Transverse colon (tissue), 4 donors: ENCODE data around the gene SLC38A1. TPM values are rescaled to one million over a fixed set of nuclear protein-coding genes. Genes with fewer than 3 reads are reported as not detected.
A peak's percentile ranks its signal among the peaks of the same experiment; 100 is the strongest.

ENCODE experiments used
- DNase-seq: peaks from one replicate; pipeline ENCODE4 v3.0.0-alpha.2; 2019
- H3K27ac ChIP-seq, 4 donors: fragments of 200-600 bp; sonication (generic); 2 replicates each; pipeline ENCODE4 v1.5.1; 2016 to 2018; ENCODE audit warnings: inconsistent platforms in 4 of 4
- H3K27me3 ChIP-seq: fragments of 200-600 bp; sonication (generic); 2 replicates; pipeline ENCODE4 v1.5.1; 2017; ENCODE audit warnings: inconsistent platforms
- H3K36me3 ChIP-seq, 4 donors: fragments of 200-600 bp; sonication (generic); 2 replicates each; pipeline ENCODE4 v1.5.1; 2017 to 2019; ENCODE audit warnings: inconsistent platforms in 4 of 4
- H3K4me1 ChIP-seq, 4 donors: fragments of 200-600 bp; sonication (generic); 2 replicates each; pipeline ENCODE4 v1.5.1; 2017 to 2020; ENCODE audit warnings: inconsistent platforms in 4 of 4
- H3K4me3 ChIP-seq, 4 donors: fragments of 200-600 bp; sonication (generic); 1 replicate in 1 of 4; 2 replicates in 3 of 4; pipeline versions ENCODE4 v1.5.1 to v1.6.1; 2017 to 2019; ENCODE audit warnings: inconsistent platforms in 4 of 4
- H3K9me3 ChIP-seq, 2 donors: fragments of 200-600 bp; sonication (generic); 2 replicates each; pipeline ENCODE4 v1.5.1; 2017 to 2019; ENCODE audit warnings: inconsistent platforms in 2 of 2
- EP300 ChIP-seq: sonication (generic); formaldehyde crosslinking; IDR thresholded peaks from one replicate; pipeline ENCODE4 v1.6.1; 2017; ENCODE audit warnings: antibody characterized with exemption, low read depth
- POLR2A ChIP-seq: fragments of 450-650 bp; IDR thresholded peaks from one replicate; pipeline ENCODE4 v1.6.1; 2016; ENCODE audit warnings: antibody characterized with exemption, mild to moderate bottlenecking, moderate library complexity
- POLR2AphosphoS5 ChIP-seq, 3 donors: sonication (generic); formaldehyde crosslinking; IDR thresholded peaks; one replicate each; pipeline ENCODE4 v1.6.1; 2016; ENCODE audit warnings: antibody characterized with exemption in 3 of 3
- WGBS, 2 donors: methylation state at CpG; one replicate each; pipeline ENCODE4 v1.1.5; 2018; ENCODE audit warnings: low coverage in 1 of 2; 5-methylcytosine and 5-hydroxymethylcytosine counted together
- in situ Hi-C, 4 donors: fragments of 200-750 bp; cut with MboI; loops; one replicate each; pipeline versions ENCODE4 v1.15.0 to v1.15.1; 2017; ENCODE audit warnings: low sequenced_read_pairs in 3 of 4, low pct_ligation_motif_present in 1 of 4, low pct_unique_long_range_greater_than_20kb in 1 of 4
- intact Hi-C: fragments of 100-400 bp; cut with DNase I; formaldehyde crosslinking; loops from one replicate; pipeline ENCODE4 v1.15.1; 2023; ENCODE audit warnings: low total_unique reads
- total RNA-seq, 4 donors: library from RNA; depleted of rRNA; stranded (reverse); fragments of >200 nt; gene quantifications; one replicate each; pipeline ENCODE4 v1.1.0, GENCODE V29; 2016
- TF ChIP-seq, protein P1 (sequence below), 5 experiments: fragments of 200-600 bp in 3 of 5; fragments of 450-650 bp in 2 of 5; sonication (generic) in 3 of 5; IDR thresholded peaks; 1 replicate in 2 of 5; 2 replicates in 3 of 5; pipeline ENCODE4 v1.5.1; 2016 to 2017; ENCODE audit warnings: antibody characterized with exemption in 5 of 5, inconsistent platforms in 3 of 5, mild to moderate bottlenecking in 2 of 5, moderate library complexity in 1 of 5

Gene SLC38A1
- total RNA-seq: 100 to 1,000 TPM in 3 of 4 donors, 10 to 100 TPM in 1; 36.8 to 139 (median 117) TPM

DNA sequence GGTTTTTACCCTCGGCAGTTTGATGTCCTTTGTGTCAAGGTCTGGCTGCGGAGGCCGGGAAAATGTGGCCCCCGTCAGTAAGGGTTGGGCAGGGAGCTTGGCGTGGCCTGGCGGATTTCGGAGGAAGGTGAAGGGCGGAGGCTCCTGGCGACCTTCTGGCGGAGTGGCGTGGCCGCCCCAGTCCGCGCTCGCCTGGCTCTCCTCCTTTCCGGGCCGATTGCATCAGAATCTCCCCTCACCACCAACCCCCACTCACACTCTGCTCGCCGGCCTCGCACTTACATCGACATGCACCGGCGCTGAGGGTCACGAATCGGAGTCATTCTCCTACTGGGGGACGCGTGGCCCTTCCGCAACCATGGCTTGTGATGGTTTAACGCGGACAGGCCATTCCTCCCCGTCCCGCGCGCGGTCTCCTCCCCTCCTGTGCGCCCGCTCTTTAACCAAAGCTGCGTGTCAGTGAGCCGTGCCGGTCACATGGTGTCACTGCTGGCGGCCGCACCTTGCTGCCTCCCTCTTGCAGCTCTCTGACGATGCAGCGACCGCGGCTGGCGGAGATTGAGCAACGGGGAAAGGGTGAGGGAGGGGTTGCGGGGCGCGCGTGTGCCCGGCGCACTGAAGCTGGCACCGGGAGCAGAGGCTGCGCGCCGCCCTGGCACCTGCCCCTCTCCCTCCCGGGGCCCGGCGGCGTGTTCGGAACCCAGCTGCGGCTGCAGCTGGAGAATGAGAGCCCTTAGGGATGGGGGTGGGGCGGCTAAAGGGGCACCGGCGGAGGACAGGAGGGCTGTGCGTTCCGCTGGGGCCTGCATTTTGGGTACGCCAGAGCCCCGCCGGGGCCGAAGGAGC lies at the start of gene SLC38A1:
TSS of gene SLC38A1 (minus strand) at position 461 of the 846 bp plus-strand sequence. CDS start 29,243 bp downstream, outside the sequence.
- H3K9me3 ChIP-seq: no peaks in the 10 kb centered on the region
- peak; percentile 95 for TF ChIP-seq POLR2A
- TF ChIP-seq EP300: no peak
- peak; percentile 87 to 95 (median 95) for TF ChIP-seq POLR2AphosphoS5 (IDR thresholded peaks at IDR 0.05)
- TF ChIP-seq, protein P1, sequence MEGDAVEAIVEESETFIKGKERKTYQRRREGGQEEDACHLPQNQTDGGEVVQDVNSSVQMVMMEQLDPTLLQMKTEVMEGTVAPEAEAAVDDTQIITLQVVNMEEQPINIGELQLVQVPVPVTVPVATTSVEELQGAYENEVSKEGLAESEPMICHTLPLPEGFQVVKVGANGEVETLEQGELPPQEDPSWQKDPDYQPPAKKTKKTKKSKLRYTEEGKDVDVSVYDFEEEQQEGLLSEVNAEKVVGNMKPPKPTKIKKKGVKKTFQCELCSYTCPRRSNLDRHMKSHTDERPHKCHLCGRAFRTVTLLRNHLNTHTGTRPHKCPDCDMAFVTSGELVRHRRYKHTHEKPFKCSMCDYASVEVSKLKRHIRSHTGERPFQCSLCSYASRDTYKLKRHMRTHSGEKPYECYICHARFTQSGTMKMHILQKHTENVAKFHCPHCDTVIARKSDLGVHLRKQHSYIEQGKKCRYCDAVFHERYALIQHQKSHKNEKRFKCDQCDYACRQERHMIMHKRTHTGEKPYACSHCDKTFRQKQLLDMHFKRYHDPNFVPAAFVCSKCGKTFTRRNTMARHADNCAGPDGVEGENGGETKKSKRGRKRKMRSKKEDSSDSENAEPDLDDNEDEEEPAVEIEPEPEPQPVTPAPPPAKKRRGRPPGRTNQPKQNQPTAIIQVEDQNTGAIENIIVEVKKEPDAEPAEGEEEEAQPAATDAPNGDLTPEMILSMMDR (IDR thresholded peaks at IDR 0.05): no peak
- H3K36me3 ChIP-seq: no peaks in the 10 kb centered on the region
- peak; percentile 91 for DNase-seq
- no peaks in the 10 kb centered on the region for H3K27me3 ChIP-seq
- H3K4me3 ChIP-seq: peak within 1 kb of the TSS; percentile 59 to 75 (median 70)
- intact Hi-C loops: loop anchor here (2.0 to 10.0 kb wide), 3 partner anchors 60 to 116 kb away; no protein-coding TSS in a partner anchor
- 0 to 1% methylated on average over 6 to 57 of the region's 73 CpGs for WGBS, 2 donors
- in situ Hi-C loops: loop anchor here in 2 of 4 donors (10.0 to 25.0 kb wide), 2 partner anchors 54 to 107 kb away; no protein-coding TSS in a partner anchor
- peaks cover 0 to 48% (median 17%) of the 10 kb centered on the region in 4 donors for H3K4me1 ChIP-seq
- peak within 1 kb of the TSS; percentile 92 to 96 (median 93) for H3K27ac ChIP-seq

- intact Hi-C loops: no loop called here
- no peaks in the 10 kb centered on the region for H3K9me3 ChIP-seq
- no peak overlapping the region for H3K27ac ChIP-seq
- no peak for TF ChIP-seq POLR2A
- no peak for TF ChIP-seq EP300
- no peak for DNase-seq
- H3K36me3 ChIP-seq: no peaks in the 10 kb centered on the region
- no peaks in the 10 kb centered on the region for H3K4me1 ChIP-seq
- H3K27me3 ChIP-seq: no peaks in the 10 kb centered on the region
- WGBS, 2 donors: 69 to 80% methylated on average over 5 of the region's 5 CpGs
- in situ Hi-C loops: loop anchor here in 1 of 4 donors (25.0 kb wide), 1 partner anchor 181 kb away; no protein-coding TSS in a partner anchor
- H3K4me3 ChIP-seq: no peak overlapping the region
Observed at GRCh38 chr12:46318037-46318436, 49.2 kb upstream of the SLC38A1 start.

- in situ Hi-C loops (loop anchor here in 1 of 4 donors (25.0 kb wide), 1 partner anchor 167 kb away; no protein-coding TSS in a partner anchor), intact Hi-C loops (no loop called here)
- Histone ChIP-seq H3K4me1 (peaks cover 0 to 3% (median 0%) of the 10 kb centered on the region in 4 donors), H3K9me3 (no peaks in the 10 kb centered on the region), H3K27me3 (no peaks in the 10 kb centered on the region), H3K4me3 (no peak overlapping the region), H3K36me3 (no peaks in the 10 kb centered on the region), H3K27ac (no peak overlapping the region)
- 43 to 66% methylated on average over 1 to 3 of the region's 3 CpGs for WGBS, 2 donors
- TF ChIP-seq EP300 (no peak), POLR2AphosphoS5 (IDR thresholded peaks at IDR 0.05) (no peak), POLR2A (no peak)
- TF ChIP-seq, protein P1 (IDR thresholded peaks at IDR 0.05): no peak
- DNase-seq: no peak
Observed at GRCh38 chr12:46304070-46304469, 35.2 kb upstream of the SLC38A1 start.

- in situ Hi-C loops (loop anchor here in 1 of 4 donors (25.0 kb wide), 1 partner anchor 166 kb away; no protein-coding TSS in a partner anchor), intact Hi-C loops (no loop called here)
- H3K4me3 ChIP-seq: no peak overlapping the region
- TF ChIP-seq POLR2A: no peak
- TF ChIP-seq, protein P1 (IDR thresholded peaks at IDR 0.05): peak; percentile 66 to 75 (median 70)
- no peak overlapping the region for H3K27ac ChIP-seq
- no peaks in the 10 kb centered on the region for H3K9me3 ChIP-seq
- no peaks in the 10 kb centered on the region for H3K27me3 ChIP-seq
- 84 to 100% methylated on average over 1 to 5 of the region's 5 CpGs for WGBS, 2 donors
- H3K4me1 ChIP-seq: peaks cover 0 to 3% (median 0%) of the 10 kb centered on the region in 4 donors
- peak; percentile 60 for DNase-seq
- H3K36me3 ChIP-seq: no peaks in the 10 kb centered on the region
Observed at GRCh38 chr12:46303039-46303666, 34.3 kb upstream of the SLC38A1 start.
